HEK293 (cell line): ENCODE measurements around the gene DBNL.
A peak's percentile ranks its signal among the peaks of the same experiment; 100 is the strongest.

Experiments
- GLIS1 ChIP-seq: fragments of 450-650 bp; formaldehyde crosslinking; IDR thresholded peaks from 2 replicates; pipeline ENCODE4 v1.5.1; 2016; ENCODE audit warnings: missing biosample characterization, missing genetic modification characterization
- GLIS2 ChIP-seq: fragments of 450-650 bp; formaldehyde crosslinking; IDR thresholded peaks from 2 replicates; pipeline ENCODE4 v1.5.1; 2016; ENCODE audit warnings: missing biosample characterization, missing genetic modification characterization
- SP2 ChIP-seq: fragments of 450-650 bp; formaldehyde crosslinking; IDR thresholded peaks from 2 replicates; pipeline ENCODE4 v1.5.1; 2016; ENCODE audit warnings: missing biosample characterization, missing genetic modification characterization
- SP3 ChIP-seq: fragments of 450-650 bp; formaldehyde crosslinking; IDR thresholded peaks from 2 replicates; pipeline ENCODE4 v1.5.1; 2016; ENCODE audit warnings: missing biosample characterization, missing genetic modification characterization
- ZBTB10 ChIP-seq: fragments of 450-650 bp; formaldehyde crosslinking; IDR thresholded peaks from 2 replicates; pipeline ENCODE4 v1.5.1; 2016; ENCODE audit warnings: missing biosample characterization, missing genetic modification characterization
- ZBTB48 ChIP-seq: fragments of 450-650 bp; formaldehyde crosslinking; IDR thresholded peaks from 2 replicates; pipeline ENCODE4 v1.5.1; 2016; ENCODE audit warnings: missing biosample characterization, missing genetic modification characterization
- ZBTB8A ChIP-seq: fragments of 450-650 bp; formaldehyde crosslinking; IDR thresholded peaks from 2 replicates; pipeline ENCODE4 v1.5.1; 2016; ENCODE audit warnings: missing biosample characterization, missing genetic modification characterization
- ZEB2 ChIP-seq: fragments of 450-650 bp; formaldehyde crosslinking; IDR thresholded peaks from 2 replicates; pipeline ENCODE4 v1.5.1; 2016; ENCODE audit warnings: missing biosample characterization, missing genetic modification characterization
- ZFP37 ChIP-seq: fragments of 450-650 bp; formaldehyde crosslinking; IDR thresholded peaks from 2 replicates; pipeline ENCODE4 v1.5.1; 2016; ENCODE audit warnings: missing biosample characterization, missing genetic modification characterization
- ZNF121 ChIP-seq: fragments of 450-650 bp; formaldehyde crosslinking; IDR thresholded peaks from 2 replicates; pipeline ENCODE4 v1.5.1; 2016; ENCODE audit warnings: missing biosample characterization, missing genetic modification characterization
- ZNF184 ChIP-seq: fragments of 450-650 bp; IDR thresholded peaks from 2 replicates; pipeline ENCODE4 v1.5.1; 2018; ENCODE audit warnings: missing biosample characterization, mild to moderate bottlenecking, missing genetic modification characterization
- ZNF324 ChIP-seq: fragments of 450-650 bp; formaldehyde crosslinking; IDR thresholded peaks from 2 replicates; pipeline ENCODE4 v1.5.1; 2016; ENCODE audit warnings: missing biosample characterization, missing genetic modification characterization
- ZNF423 ChIP-seq: fragments of 450-650 bp; formaldehyde crosslinking; IDR thresholded peaks from 2 replicates; pipeline ENCODE4 v1.5.1; 2016; ENCODE audit warnings: missing biosample characterization, missing genetic modification characterization
- ZNF558 ChIP-seq: fragments of 450-650 bp; formaldehyde crosslinking; IDR thresholded peaks from 2 replicates; pipeline ENCODE4 v1.5.1; 2016; ENCODE audit warnings: missing biosample characterization, missing genetic modification characterization
- ZNF561 ChIP-seq: fragments of 450-650 bp; IDR thresholded peaks from 2 replicates; pipeline ENCODE4 v1.5.1; 2018; ENCODE audit warnings: missing biosample characterization, missing genetic modification characterization, borderline replicate concordance
- ZNF600 ChIP-seq: fragments of 450-650 bp; formaldehyde crosslinking; IDR thresholded peaks from 2 replicates; pipeline ENCODE4 v1.5.1; 2016; ENCODE audit warnings: missing biosample characterization, missing genetic modification characterization
- ZNF623 ChIP-seq: fragments of 450-650 bp; formaldehyde crosslinking; IDR thresholded peaks from 2 replicates; pipeline ENCODE4 v1.5.1; 2016; ENCODE audit warnings: missing biosample characterization, missing genetic modification characterization
- ZNF629 ChIP-seq: fragments of 450-650 bp; formaldehyde crosslinking; IDR thresholded peaks from 2 replicates; pipeline ENCODE4 v1.5.1; 2017; ENCODE audit warnings: missing biosample characterization, missing genetic modification characterization
- ZNF660 ChIP-seq: fragments of 450-650 bp; IDR thresholded peaks from 2 replicates; pipeline ENCODE4 v1.5.1; 2018; ENCODE audit warnings: missing biosample characterization, mild to moderate bottlenecking, missing genetic modification characterization
- ZNF692 ChIP-seq: fragments of 450-650 bp; formaldehyde crosslinking; IDR thresholded peaks from 2 replicates; pipeline ENCODE4 v1.5.1; 2016; ENCODE audit warnings: missing biosample characterization, missing genetic modification characterization
- ZNF843 ChIP-seq: fragments of 450-650 bp; formaldehyde crosslinking; IDR thresholded peaks from 2 replicates; pipeline ENCODE4 v1.5.1; 2016; ENCODE audit warnings: missing biosample characterization, missing genetic modification characterization
- TF ChIP-seq, protein P1 (sequence below): fragments of 450-650 bp; formaldehyde crosslinking; IDR thresholded peaks from 2 replicates; pipeline ENCODE4 v1.5.1; 2016; ENCODE audit warnings: missing biosample characterization, missing genetic modification characterization
- TF ChIP-seq, protein P2 (sequence below): fragments of 450-650 bp; formaldehyde crosslinking; IDR thresholded peaks from 2 replicates; pipeline ENCODE4 v1.5.1; 2016; ENCODE audit warnings: missing biosample characterization, missing genetic modification characterization
- TF ChIP-seq, protein P3 (sequence below): fragments of 450-650 bp; formaldehyde crosslinking; conservative IDR thresholded peaks from 2 replicates; pipeline ENCODE4 v1.5.1; 2016; ENCODE audit warnings: low read depth, missing biosample characterization, missing genetic modification characterization

Gene DBNL

DNA sequence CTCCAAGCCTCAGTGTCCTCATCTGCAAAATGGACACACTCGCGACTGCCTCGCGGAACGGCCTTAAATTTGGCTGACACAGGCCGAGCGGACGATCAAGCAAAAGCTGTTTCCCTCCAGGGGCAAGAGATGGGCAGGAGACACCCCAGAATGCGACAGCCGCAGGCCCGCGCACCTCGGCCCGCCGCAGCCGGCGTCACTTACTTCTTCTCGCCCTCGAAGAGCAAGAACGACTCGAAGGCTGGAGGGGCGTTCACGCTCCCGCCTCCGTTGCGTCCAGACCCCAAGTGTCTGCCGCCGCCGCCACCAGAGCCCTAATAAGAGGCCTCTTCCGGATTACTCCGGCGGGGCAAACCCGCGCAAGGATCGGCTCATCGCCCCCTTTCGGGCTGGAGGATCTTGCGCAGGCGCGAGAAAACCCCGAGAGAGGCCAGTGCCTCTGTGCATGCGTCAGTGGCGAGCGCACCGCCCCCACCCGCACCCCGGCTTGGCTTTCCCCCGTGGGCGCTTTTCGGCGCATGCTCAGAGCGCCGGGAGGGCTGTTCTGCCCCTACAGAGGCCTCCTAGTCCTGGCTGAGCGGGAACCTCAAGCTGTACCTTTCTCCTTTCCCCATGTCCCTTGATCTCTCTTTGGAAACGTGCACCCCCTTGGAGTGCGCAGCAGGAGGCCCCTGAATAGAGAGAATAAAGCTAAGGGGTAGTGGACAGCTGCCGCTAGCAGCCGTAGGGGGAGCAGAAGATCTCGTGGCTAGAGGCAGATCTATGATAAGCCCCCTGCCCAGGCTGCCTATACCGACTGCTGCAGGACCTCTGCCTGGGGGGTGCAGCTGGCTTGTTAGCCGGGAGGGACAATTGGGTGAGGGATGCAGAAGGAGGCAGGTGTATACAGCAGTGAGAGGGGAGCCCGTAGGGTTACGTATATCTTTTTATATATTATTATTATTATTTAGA is 25.4 kb upstream of the DBNL start (continued):
- TF ChIP-seq, protein P1, sequence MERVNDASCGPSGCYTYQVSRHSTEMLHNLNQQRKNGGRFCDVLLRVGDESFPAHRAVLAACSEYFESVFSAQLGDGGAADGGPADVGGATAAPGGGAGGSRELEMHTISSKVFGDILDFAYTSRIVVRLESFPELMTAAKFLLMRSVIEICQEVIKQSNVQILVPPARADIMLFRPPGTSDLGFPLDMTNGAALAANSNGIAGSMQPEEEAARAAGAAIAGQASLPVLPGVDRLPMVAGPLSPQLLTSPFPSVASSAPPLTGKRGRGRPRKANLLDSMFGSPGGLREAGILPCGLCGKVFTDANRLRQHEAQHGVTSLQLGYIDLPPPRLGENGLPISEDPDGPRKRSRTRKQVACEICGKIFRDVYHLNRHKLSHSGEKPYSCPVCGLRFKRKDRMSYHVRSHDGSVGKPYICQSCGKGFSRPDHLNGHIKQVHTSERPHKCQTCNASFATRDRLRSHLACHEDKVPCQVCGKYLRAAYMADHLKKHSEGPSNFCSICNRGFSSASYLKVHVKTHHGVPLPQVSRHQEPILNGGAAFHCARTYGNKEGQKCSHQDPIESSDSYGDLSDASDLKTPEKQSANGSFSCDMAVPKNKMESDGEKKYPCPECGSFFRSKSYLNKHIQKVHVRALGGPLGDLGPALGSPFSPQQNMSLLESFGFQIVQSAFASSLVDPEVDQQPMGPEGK (tag by site-specific recombination), result peak; percentile 89
- TF ChIP-seq ZNF600 (tag by site-specific recombination) (peak; percentile 68), ZNF692 (tag by site-specific recombination) (0 out of 2 replicates have a peak, but pooled peaks have one; percentile 38), ZNF629 (tag by site-specific recombination) (peak; percentile 83), ZBTB8A (tag by site-specific recombination) (peak; percentile 79), SP3 (tag by site-specific recombination) (peak; percentile 69), ZNF623 (tag by site-specific recombination) (peak; percentile 24; the same call in 1 of the 2 replicates), GLIS2 (peak; percentile 93), ZBTB48 (tag by site-specific recombination) (peak; percentile 73), ZBTB10 (tag by site-specific recombination) (peak; percentile 86), ZNF558 (tag by site-specific recombination) (peak; percentile 17; the same call in 1 of the 2 replicates), ZNF561 (tag by site-specific recombination) (peak; percentile 88), ZNF324 (peak; percentile 62; the same call in 1 of the 2 replicates), ZNF184 (tag by site-specific recombination) (0 out of 2 replicates have a peak, but pooled peaks have one; percentile 20), ZNF843 (tag by site-specific recombination) (peak; percentile 50; the same call in 1 of the 2 replicates), ZNF660 (tag by site-specific recombination) (peak; percentile 92), ZEB2 (tag by site-specific recombination) (peak; percentile 73), SP2 (tag by site-specific recombination) (peak; percentile 83), GLIS1 (tag by site-specific recombination) (peak; percentile 77), ZNF121 (peak; percentile 45), ZFP37 (tag by site-specific recombination) (peak; percentile 90), ZNF423 (tag by site-specific recombination) (peak; percentile 59; the same call in 1 of the 2 replicates)
- TF ChIP-seq, protein P2, sequence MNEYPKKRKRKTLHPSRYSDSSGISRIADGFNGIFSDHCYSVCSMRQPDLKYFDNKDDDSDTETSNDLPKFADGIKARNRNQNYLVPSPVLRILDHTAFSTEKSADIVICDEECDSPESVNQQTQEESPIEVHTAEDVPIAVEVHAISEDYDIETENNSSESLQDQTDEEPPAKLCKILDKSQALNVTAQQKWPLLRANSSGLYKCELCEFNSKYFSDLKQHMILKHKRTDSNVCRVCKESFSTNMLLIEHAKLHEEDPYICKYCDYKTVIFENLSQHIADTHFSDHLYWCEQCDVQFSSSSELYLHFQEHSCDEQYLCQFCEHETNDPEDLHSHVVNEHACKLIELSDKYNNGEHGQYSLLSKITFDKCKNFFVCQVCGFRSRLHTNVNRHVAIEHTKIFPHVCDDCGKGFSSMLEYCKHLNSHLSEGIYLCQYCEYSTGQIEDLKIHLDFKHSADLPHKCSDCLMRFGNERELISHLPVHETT, result peak; percentile 83
- TF ChIP-seq, protein P3, sequence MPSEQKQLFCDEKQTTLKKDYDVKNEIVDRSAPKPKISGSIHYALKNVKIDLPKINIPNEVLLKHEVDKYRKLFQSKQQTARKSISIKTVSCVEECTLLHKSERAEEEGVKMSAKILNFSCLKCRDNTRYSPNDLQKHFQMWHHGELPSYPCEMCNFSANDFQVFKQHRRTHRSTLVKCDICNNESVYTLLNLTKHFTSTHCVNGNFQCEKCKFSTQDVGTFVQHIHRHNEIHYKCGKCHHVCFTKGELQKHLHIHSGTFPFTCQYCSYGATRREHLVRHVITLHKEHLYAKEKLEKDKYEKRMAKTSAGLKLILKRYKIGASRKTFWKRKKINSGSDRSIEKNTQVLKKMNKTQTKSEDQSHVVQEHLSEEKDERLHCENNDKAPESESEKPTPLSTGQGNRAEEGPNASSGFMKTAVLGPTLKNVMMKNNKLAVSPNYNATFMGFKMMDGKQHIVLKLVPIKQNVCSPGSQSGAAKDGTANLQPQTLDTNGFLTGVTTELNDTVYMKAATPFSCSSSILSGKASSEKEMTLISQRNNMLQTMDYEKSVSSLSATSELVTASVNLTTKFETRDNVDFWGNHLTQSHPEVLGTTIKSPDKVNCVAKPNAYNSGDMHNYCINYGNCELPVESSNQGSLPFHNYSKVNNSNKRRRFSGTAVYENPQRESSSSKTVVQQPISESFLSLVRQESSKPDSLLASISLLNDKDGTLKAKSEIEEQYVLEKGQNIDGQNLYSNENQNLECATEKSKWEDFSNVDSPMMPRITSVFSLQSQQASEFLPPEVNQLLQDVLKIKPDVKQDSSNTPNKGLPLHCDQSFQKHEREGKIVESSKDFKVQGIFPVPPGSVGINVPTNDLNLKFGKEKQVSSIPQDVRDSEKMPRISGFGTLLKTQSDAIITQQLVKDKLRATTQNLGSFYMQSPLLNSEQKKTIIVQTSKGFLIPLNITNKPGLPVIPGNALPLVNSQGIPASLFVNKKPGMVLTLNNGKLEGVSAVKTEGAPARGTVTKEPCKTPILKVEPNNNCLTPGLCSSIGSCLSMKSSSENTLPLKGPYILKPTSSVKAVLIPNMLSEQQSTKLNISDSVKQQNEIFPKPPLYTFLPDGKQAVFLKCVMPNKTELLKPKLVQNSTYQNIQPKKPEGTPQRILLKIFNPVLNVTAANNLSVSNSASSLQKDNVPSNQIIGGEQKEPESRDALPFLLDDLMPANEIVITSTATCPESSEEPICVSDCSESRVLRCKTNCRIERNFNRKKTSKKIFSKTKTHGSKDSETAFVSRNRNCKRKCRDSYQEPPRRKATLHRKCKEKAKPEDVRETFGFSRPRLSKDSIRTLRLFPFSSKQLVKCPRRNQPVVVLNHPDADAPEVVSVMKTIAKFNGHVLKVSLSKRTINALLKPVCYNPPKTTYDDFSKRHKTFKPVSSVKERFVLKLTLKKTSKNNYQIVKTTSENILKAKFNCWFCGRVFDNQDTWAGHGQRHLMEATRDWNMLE (tag by site-specific recombination), result peak; percentile 87
